Peyer's patch (tissue), 4 donors: ENCODE measurements around the gene DROSHA.

Experiments
- POLR2A ChIP-seq, 2 donors: fragments of 450-650 bp; IDR thresholded peaks; one replicate each; pipeline ENCODE4 v1.5.1; 2017; ENCODE audit warnings: antibody characterized with exemption in 2 of 2, mild to moderate bottlenecking in 2 of 2, moderate library complexity in 2 of 2
- TF ChIP-seq, protein P1 (sequence below), 6 experiments: fragments of 450-650 bp in 4 of 6; fragments of 200-600 bp in 2 of 6; sonication (generic) in 1 of 6; IDR thresholded peaks; one replicate each; pipeline ENCODE4 v1.5.1; 2017 to 2019; ENCODE audit warnings: antibody characterized with exemption in 6 of 6, mild to moderate bottlenecking in 3 of 6, moderate library complexity in 1 of 6

GRCh38 chr5:31531543-31531887 lies 378 bp downstream of the DROSHA start:
- TF ChIP-seq, protein P1, sequence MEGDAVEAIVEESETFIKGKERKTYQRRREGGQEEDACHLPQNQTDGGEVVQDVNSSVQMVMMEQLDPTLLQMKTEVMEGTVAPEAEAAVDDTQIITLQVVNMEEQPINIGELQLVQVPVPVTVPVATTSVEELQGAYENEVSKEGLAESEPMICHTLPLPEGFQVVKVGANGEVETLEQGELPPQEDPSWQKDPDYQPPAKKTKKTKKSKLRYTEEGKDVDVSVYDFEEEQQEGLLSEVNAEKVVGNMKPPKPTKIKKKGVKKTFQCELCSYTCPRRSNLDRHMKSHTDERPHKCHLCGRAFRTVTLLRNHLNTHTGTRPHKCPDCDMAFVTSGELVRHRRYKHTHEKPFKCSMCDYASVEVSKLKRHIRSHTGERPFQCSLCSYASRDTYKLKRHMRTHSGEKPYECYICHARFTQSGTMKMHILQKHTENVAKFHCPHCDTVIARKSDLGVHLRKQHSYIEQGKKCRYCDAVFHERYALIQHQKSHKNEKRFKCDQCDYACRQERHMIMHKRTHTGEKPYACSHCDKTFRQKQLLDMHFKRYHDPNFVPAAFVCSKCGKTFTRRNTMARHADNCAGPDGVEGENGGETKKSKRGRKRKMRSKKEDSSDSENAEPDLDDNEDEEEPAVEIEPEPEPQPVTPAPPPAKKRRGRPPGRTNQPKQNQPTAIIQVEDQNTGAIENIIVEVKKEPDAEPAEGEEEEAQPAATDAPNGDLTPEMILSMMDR (IDR thresholded peaks at IDR 0.05), result no peak
- TF ChIP-seq POLR2A (IDR thresholded peaks at IDR 0.05), result no peak
